Adrenal gland (tissue), 12 donors: Measurements from ENCODE around the gene ACTR2. TPM values are rescaled to one million over a fixed set of nuclear protein-coding genes. Genes with fewer than 3 reads are reported as not detected.

Experiments
- DNase-seq, 7 donors: peaks; one replicate each; pipeline ENCODE4 v3.0.0-alpha.2; 2019 to 2020
- H3K27ac ChIP-seq, 5 donors: fragments of 200-600 bp; sonication (generic) in 4 of 5; 1 replicate in 3 of 5; 2 replicates in 2 of 5; pipeline versions ENCODE4 v1.5.1 to v1.8.0; 2016 to 2020; ENCODE audit warnings: mild to moderate bottlenecking in 1 of 5
- H3K27me3 ChIP-seq: fragments of 200-600 bp; 2 replicates; pipeline ENCODE4 v1.8.0; 2021
- H3K36me3 ChIP-seq, 2 donors: fragments of 200-600 bp; replicated peaks in 1 of 2; 1 replicate in 1 of 2; 2 replicates in 1 of 2; pipeline versions ENCODE4 v1.5.1 to v1.8.0; 2018 to 2022
- H3K4me1 ChIP-seq, 2 donors: fragments of 200-600 bp; replicated peaks in 1 of 2; 1 replicate in 1 of 2; 2 replicates in 1 of 2; pipeline versions ENCODE4 v1.5.1 to v1.8.0; 2018 to 2021
- H3K4me3 ChIP-seq, 4 donors: fragments of 200-600 bp; sonication (generic) in 3 of 4; one replicate each; pipeline ENCODE4 v1.5.1; 2016 to 2018
- H3K9me3 ChIP-seq, 3 donors: fragments of 200-600 bp; sonication (generic) in 1 of 3; replicated peaks in 1 of 3; 1 replicate in 2 of 3; 2 replicates in 1 of 3; pipeline versions ENCODE4 v1.5.1 to v1.8.0; 2016 to 2021
- POLR2A ChIP-seq, 2 donors: fragments of 450-650 bp; IDR thresholded peaks; one replicate each; pipeline ENCODE4 v1.6.1; 2017; ENCODE audit warnings: antibody characterized with exemption in 2 of 2, mild to moderate bottlenecking in 2 of 2, moderate library complexity in 1 of 2
- WGBS, 4 donors: extraction: QIAGEN DNeasy Blood & Tissue Kit in 2 of 4; methylation state at CpG; one replicate each; pipeline versions ENCODE4 v1.1.5 to v1.1.7; 2013 to 2017; 5-methylcytosine and 5-hydroxymethylcytosine counted together
- intact Hi-C, 2 donors: fragments of 100-400 bp; cut with DNase I; formaldehyde crosslinking; loops; one replicate each; pipeline versions ENCODE4 v1.14.1 to v1.15.0; 2022 to 2023
- polyA plus RNA-seq, 3 donors: library from polyadenylated mRNA; stranded (reverse); fragments of 200-250 nt in 2 of 3; fragments of 350-450 nt in 1 of 3; fragmentation: Illumina TruSeq in 1 of 3; extraction: RNeasy Lipid Tissue Mini Kit (QIAGEN cat#74804) in 1 of 3; gene quantifications; one replicate each; pipeline ENCODE4 v1.2.3, GENCODE V29; 2013 to 2014
- total RNA-seq, 9 donors: library from RNA; depleted of rRNA in 4 of 9; stranded (reverse); fragments of >200 nt in 4 of 9; fragments of 120-200 nt in 1 of 9; fragmentation: NEBNext Ultra II Directional in 1 of 9; extraction: Animal tissue kit (Norgen Biotek cat#: 25700) in 1 of 9; gene quantifications; one replicate each; pipeline versions ENCODE4 v1.1.0 to v1.2.4, GENCODE V29; 2013 to 2023
- TF ChIP-seq, protein P1 (sequence below), 6 experiments: fragments of 450-650 bp in 4 of 6; fragments of 200-600 bp in 2 of 6; sonication (generic) in 1 of 6; IDR thresholded peaks; 1 replicate in 5 of 6; 2 replicates in 1 of 6; pipeline versions ENCODE4 v1.5.1 to v1.8.0; 2016 to 2021; ENCODE audit warnings: antibody characterized with exemption in 6 of 6, mild to moderate bottlenecking in 2 of 6, moderate library complexity in 1 of 6
- donor health status: healthy with polysubstance abuse.
- donor health status: Bipolar disorder and iron deficiency.
- donor health status: DM: yes; HTN: yes; CAD: no.
- donor health status: DM: no; HTN: no; CAD: no.
- donor health status: DM: no; HTN: no; CAD: no.
- donor health status: DM: yes; HTN: yes; CAD: no.

Gene ACTR2
- total and polyA plus RNA-seq, 12 donors, result 29.9 to 186 (median 73.5) TPM

DNA sequence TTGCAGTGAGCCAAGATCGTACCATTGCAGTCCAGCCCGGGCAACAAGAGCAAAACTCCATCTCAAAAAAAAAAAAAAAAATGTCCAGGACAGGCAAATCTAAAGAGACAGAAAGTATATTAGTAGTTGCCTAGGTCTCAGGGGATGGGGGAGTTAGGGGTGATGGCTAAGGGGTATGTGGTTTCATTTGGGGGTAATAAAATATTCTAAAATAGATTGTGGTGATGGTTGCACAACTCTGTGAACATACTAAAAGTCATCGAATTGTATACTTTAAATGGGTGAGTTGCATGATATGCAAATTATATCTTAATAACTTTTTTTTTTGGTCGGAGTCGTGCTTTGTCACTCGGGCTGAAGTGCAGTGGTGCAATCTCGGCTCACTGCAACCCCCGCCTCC, 34.2 kb upstream of the ACTR2 start:
- WGBS, 4 donors, result 81 to 91% (median 87%) methylated on average over 8 of the region's 8 CpGs

DNA sequence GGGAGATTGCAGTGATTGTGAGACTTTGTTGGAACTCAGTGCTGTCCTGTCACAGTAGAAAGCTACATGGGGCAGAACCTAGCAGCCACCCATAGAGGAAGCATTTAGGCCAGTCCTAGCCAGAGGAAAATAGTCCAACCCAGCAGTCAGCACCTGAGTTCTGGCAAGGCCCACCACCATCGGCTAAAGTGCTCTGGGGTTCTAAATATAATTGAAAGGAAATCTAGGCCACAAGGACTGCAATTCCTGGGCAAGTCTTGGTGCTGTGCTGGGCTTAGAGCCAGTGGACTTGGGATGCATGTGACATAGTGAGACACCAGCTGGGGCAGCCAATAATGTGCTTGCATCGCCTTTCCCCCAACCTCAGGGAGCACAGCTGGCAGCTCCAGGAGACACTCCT, 28.9 kb upstream of the ACTR2 start:
- no peak overlapping the region for H3K27ac ChIP-seq
- peak in 4 of 7 donors; percentile 28 to 61 (median 48) for DNase-seq
- H3K9me3 ChIP-seq, result no peaks in the 10 kb centered on the region
- H3K4me1 ChIP-seq, result no peaks in the 10 kb centered on the region
- no peaks in the 10 kb centered on the region for H3K36me3 ChIP-seq
- 61 to 83% (median 68%) methylated on average over 1 to 2 of the region's 2 CpGs for WGBS, 4 donors
- H3K27me3 ChIP-seq, result no peaks in the 10 kb centered on the region
- intact Hi-C loops, result no loop called here
- TF ChIP-seq, protein P1, sequence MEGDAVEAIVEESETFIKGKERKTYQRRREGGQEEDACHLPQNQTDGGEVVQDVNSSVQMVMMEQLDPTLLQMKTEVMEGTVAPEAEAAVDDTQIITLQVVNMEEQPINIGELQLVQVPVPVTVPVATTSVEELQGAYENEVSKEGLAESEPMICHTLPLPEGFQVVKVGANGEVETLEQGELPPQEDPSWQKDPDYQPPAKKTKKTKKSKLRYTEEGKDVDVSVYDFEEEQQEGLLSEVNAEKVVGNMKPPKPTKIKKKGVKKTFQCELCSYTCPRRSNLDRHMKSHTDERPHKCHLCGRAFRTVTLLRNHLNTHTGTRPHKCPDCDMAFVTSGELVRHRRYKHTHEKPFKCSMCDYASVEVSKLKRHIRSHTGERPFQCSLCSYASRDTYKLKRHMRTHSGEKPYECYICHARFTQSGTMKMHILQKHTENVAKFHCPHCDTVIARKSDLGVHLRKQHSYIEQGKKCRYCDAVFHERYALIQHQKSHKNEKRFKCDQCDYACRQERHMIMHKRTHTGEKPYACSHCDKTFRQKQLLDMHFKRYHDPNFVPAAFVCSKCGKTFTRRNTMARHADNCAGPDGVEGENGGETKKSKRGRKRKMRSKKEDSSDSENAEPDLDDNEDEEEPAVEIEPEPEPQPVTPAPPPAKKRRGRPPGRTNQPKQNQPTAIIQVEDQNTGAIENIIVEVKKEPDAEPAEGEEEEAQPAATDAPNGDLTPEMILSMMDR (IDR thresholded peaks at IDR 0.05), result no peak
- no peak for TF ChIP-seq POLR2A (IDR thresholded peaks at IDR 0.05)
- H3K4me3 ChIP-seq, result no peak overlapping the region

More for the DNA sequence above, 34.2 kb upstream of the ACTR2 start:
- no peak for DNase-seq
- intact Hi-C loops, result no loop called here
- no peak overlapping the region for H3K4me3 ChIP-seq
- no peaks in the 10 kb centered on the region for H3K27me3 ChIP-seq
- TF ChIP-seq, protein P1 (IDR thresholded peaks at IDR 0.05), result no peak
- TF ChIP-seq POLR2A (IDR thresholded peaks at IDR 0.05), result no peak
- H3K4me1 ChIP-seq, result no peaks in the 10 kb centered on the region
- no peak overlapping the region for H3K27ac ChIP-seq
- H3K36me3 ChIP-seq, result no peaks in the 10 kb centered on the region
- no peaks in the 10 kb centered on the region for H3K9me3 ChIP-seq

- no peaks in the 10 kb centered on the region for H3K27me3 ChIP-seq
- intact Hi-C loops, result no loop called here
- DNase-seq, result no peak
- TF ChIP-seq, protein P1 (IDR thresholded peaks at IDR 0.05), result no peak
- no peak for TF ChIP-seq POLR2A (IDR thresholded peaks at IDR 0.05)
- 44 to 67% (median 59%) methylated on average over 1 to 2 of the region's 2 CpGs for WGBS, 4 donors
- no peaks in the 10 kb centered on the region for H3K4me1 ChIP-seq
- no peak overlapping the region for H3K4me3 ChIP-seq
- no peak overlapping the region for H3K27ac ChIP-seq
- H3K9me3 ChIP-seq, result no peaks in the 10 kb centered on the region
- no peaks in the 10 kb centered on the region for H3K36me3 ChIP-seq
These were observed 28.5 kb upstream of the ACTR2 start for GRCh38 chr2:65199166-65199565.

DNA sequence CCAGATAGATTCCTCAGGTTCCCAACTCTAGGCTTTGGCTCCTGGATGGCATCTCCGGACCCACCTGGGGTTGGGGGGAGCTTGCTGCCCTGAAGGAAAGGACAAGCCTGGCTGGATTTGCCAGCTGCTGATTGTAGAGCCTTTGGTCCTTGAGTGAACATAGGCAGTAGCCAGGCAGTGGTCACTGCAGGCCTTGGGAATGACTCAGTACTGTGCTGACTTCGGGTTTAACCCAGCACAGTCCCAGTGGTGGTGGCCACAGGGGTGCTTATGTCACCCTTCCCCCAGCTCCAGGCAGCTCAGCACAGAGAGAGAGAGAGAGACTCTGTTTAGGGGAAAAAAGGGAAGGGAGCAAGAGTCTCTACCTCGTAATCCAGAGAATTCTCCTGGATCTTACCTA, 27.7 kb upstream of the ACTR2 start:
- H3K4me1 ChIP-seq, result no peaks in the 10 kb centered on the region
- no peak overlapping the region for H3K27ac ChIP-seq
- H3K9me3 ChIP-seq, result no peaks in the 10 kb centered on the region
- intact Hi-C loops, result no loop called here
- 73 to 86% (median 78%) methylated on average over 1 to 3 of the region's 3 CpGs for WGBS, 4 donors
- no peaks in the 10 kb centered on the region for H3K27me3 ChIP-seq
- TF ChIP-seq POLR2A (IDR thresholded peaks at IDR 0.05), result no peak
- TF ChIP-seq, protein P1 (IDR thresholded peaks at IDR 0.05), result no peak
- peak in 3 of 7 donors; percentile 26 to 30 (median 28) for DNase-seq
- no peaks in the 10 kb centered on the region for H3K36me3 ChIP-seq
- no peak overlapping the region for H3K4me3 ChIP-seq
